IPS-NIHi7 (cell line): Measurements from ENCODE around the gene OPTC.

Experiments used
- DNase-seq: peaks from one replicate; pipeline ENCODE4 v3.0.0; 2012; ENCODE audit warnings: mixed read lengths; ENCODE audit errors: extremely low spot score

Gene OPTC

DNA sequence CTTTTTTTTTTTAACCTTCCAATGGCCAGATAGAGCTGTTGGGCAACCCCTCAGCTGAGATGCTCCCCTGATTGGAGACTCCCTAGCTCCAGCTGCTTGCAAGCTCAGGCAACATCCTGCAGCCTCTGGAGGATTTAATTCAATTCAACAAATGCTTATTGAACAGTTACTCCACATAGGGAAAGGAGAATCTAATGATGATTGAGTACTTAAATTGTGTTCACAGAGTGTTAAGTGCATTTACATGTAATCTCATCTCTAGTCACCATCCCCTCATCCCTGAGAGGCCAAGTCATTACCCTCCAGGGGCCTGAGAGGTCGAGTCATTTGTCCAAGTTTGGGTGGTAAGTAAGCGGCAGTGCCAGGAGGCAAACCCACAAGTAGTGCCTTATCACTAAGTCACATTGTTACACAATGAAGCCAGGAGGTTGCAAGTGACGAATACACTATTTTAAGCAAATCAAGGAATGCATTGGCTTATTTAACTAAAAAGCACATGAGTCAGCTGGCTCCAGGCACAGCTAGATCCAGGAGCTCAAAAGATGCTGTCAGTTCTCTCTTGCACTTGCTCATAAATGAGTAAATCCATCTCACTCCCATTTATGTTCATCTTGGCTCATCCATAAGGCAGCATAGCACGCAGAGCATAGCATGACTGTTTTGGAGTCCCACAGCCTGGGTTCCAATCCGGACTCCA lies 64.3 kb downstream of the OPTC start:
- DNase-seq = no peak
